Measurements from ENCODE around the gene FOXRED1.

GRCh38 chr11:126257144-126257543 is 11.8 kb upstream of the FOXRED1 start:
- TF ChIP-seq RNF2 (IDR thresholded peaks at IDR 0.05) = no peak
- TF ChIP-seq TRIM28 (IDR thresholded peaks at IDR 0.05) = no peak
- no peak for TF ChIP-seq CTCF (IDR thresholded peaks at IDR 0.05 in 2 of 3, conservative IDR thresholded peaks at IDR 0.05 in 1 of 3; ENCODE audit: insufficient read depth in 2 of 3, low read depth in 1 of 3, low read length in 3 of 3)
- TF ChIP-seq CBFB (CRISPR knock-in tag; IDR thresholded peaks at IDR 0.05) = no peak
- TF ChIP-seq POLR2A (conservative IDR thresholded peaks at IDR 0.05) = no peak
- TF ChIP-seq POLR2AphosphoS5 (IDR thresholded peaks at IDR 0.05; ENCODE audit: control insufficient read depth, insufficient read depth, low read depth, low read length) = no peak
- TF ChIP-seq MTA2 (IDR thresholded peaks at IDR 0.05; ENCODE audit: low read depth) = no peak
- TF ChIP-seq CREB5 (CRISPR knock-in tag; IDR thresholded peaks at IDR 0.05) = no peak
- TF ChIP-seq TBL1XR1 (IDR thresholded peaks at IDR 0.05; ENCODE audit: low read length in 2 of 2) = no peak

All from K562 (cell line).